ENCODE measurements around the gene ACSS3.
"Not testable (repeated sequence)": the region's sequence is repeated elsewhere in the genome, so short reads cannot be mapped to it uniquely, and the experiment has no call there.

Gene ACSS3

GRCh38 chr12:81167694-81168093 is 89.8 kb downstream of the ACSS3 start:
- no peak for DNase-seq (ENCODE audit: low read depth in 2 of 2)

- no peak for DNase-seq (ENCODE audit: low read depth in 2 of 2)
Observed at GRCh38 chr12:81168445-81168844, 90.6 kb downstream of the ACSS3 start.

- DNase-seq (ENCODE audit: low read depth in 2 of 2): no peak
Observed at GRCh38 chr12:81170072-81170471, 92.2 kb downstream of the ACSS3 start.

GRCh38 chr12:81172851-81173250 is 95.0 kb downstream of the ACSS3 start:
- no peak for DNase-seq (ENCODE audit: low read depth in 2 of 2)

- DNase-seq (ENCODE audit: low read depth in 2 of 2): no peak
Observed at GRCh38 chr12:81174664-81175063, 96.8 kb downstream of the ACSS3 start.

GRCh38 chr12:81176796-81177195 is 98.9 kb downstream of the ACSS3 start:
- DNase-seq (ENCODE audit: low read depth in 2 of 2): no peak

- no peak for DNase-seq (ENCODE audit: low read depth in 2 of 2)
Observed at GRCh38 chr12:81181691-81182090, 103.8 kb downstream of the ACSS3 start.

GRCh38 chr12:81187686-81188085 is 109.8 kb downstream of the ACSS3 start:
- DNase-seq (ENCODE audit: low read depth in 2 of 2): no peak

- DNase-seq (ENCODE audit: low read depth in 2 of 2): no peak
Observed at GRCh38 chr12:81196595-81196994, 118.7 kb downstream of the ACSS3 start.

GRCh38 chr12:81200561-81200960 is 122.7 kb downstream of the ACSS3 start:
- DNase-seq (ENCODE audit: low read depth in 2 of 2): not testable (repeated sequence)

GRCh38 chr12:81203671-81204204 is 125.9 kb downstream of the ACSS3 start:
- DNase-seq (ENCODE audit: low read depth in 2 of 2): no peak

GRCh38 chr12:81205416-81205815 is 127.5 kb downstream of the ACSS3 start:
- DNase-seq (ENCODE audit: low read depth in 2 of 2): no peak

GRCh38 chr12:81206429-81206828 is 128.6 kb downstream of the ACSS3 start:
- DNase-seq (ENCODE audit: low read depth in 2 of 2): no peak

GRCh38 chr12:81207173-81207572 is 129.3 kb downstream of the ACSS3 start:
- no peak for DNase-seq (ENCODE audit: low read depth in 2 of 2)

- DNase-seq (ENCODE audit: low read depth in 2 of 2): no peak
Observed at GRCh38 chr12:81207664-81208063, 129.8 kb downstream of the ACSS3 start.

GRCh38 chr12:81208187-81208911 is 130.5 kb downstream of the ACSS3 start:
- no peak for DNase-seq (ENCODE audit: low read depth in 2 of 2)

- DNase-seq (ENCODE audit: low read depth in 2 of 2): no peak
Observed at GRCh38 chr12:81209012-81209411, 131.1 kb downstream of the ACSS3 start.

GRCh38 chr12:81209772-81210225 is 131.9 kb downstream of the ACSS3 start:
- DNase-seq (ENCODE audit: low read depth in 2 of 2): not testable (repeated sequence)

GRCh38 chr12:81211306-81211705 is 133.4 kb downstream of the ACSS3 start:
- DNase-seq (ENCODE audit: low read depth in 2 of 2): no peak

- no peak for DNase-seq (ENCODE audit: low read depth in 2 of 2)
Observed at GRCh38 chr12:81212996-81213696, 135.3 kb downstream of the ACSS3 start.

- no peak for DNase-seq (ENCODE audit: low read depth in 2 of 2)
Observed at GRCh38 chr12:81216739-81217138, 138.9 kb downstream of the ACSS3 start.

GRCh38 chr12:81221681-81222080 is 143.8 kb downstream of the ACSS3 start:
- no peak for DNase-seq (ENCODE audit: low read depth in 2 of 2)

Data from stimulated activated CD8-positive, alpha-beta memory T cell treated with anti-CD3 and anti-CD28 coated beads, Interleukin-15, amount 100 ng/mL, for 48 hours (primary cell).